Epithelial cell of proximal tubule (primary cell): ENCODE data around the gene SLC24A3. TPM values are rescaled to one million over a fixed set of nuclear protein-coding genes. Genes with fewer than 3 reads are reported as not detected.

ENCODE experiments used
- DNase-seq: peaks from one replicate; pipeline ENCODE4 v3.0.0-alpha.2; 2011; ENCODE audit warnings: low read depth
- H3K4me3 ChIP-seq: 2 replicates; pipeline ENCODE4 v1.5.1; 2011; ENCODE audit warnings: low read depth, mild to moderate bottlenecking, low read length
- CTCF ChIP-seq: conservative IDR thresholded peaks from 2 replicates; pipeline ENCODE4 v1.5.1; 2012; ENCODE audit warnings: low read depth, mild to moderate bottlenecking, low read length
- total RNA-seq: library from RNA; depleted of rRNA; stranded (reverse); fragments of >200 nt; gene quantifications from 2 replicates; pipeline ENCODE4 v1.2.3, GENCODE V29; 2015

SLC24A3 gene
- total RNA-seq, 1 donor from 2014 or later = not detected

DNA sequence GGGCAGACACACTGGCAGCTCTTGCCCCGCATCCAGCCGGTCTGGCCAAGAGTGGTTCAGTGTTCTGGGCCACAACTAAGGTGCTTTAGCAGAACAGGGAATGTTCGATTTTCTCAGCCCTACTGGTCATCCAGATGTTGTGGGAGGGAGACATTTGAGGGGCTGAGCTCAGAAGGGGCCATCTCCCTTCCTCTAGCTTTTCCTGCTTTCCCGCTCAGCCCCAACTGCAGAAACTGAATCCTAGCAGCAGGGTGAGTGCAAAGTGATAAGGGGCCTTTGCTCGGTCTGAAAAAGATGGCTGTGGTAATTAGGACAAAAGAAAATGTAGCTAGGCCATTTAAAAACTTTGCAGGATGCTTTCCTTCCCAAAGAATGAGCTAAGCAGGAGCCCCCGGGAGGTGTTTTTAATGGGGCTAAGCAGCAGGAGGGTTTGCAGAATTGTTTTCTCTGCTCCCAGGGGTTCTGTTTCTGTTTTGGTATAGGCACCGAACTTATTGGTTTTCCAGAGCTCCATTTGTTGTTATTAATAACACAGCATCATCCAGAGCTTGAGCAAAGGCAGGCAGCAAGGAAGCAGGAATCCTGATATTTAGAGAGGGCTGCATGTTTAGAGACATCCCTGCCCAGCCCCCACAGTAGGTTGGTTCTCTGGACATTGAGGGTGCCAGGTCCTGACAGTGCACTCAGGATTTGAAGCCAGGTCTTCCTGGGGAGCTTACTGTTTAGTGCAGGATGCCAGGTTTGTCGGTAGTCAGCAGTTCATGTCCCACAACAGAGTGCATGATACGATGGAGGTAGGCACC is 210.9 kb downstream of the SLC24A3 start:
- DNase-seq = no peak
- TF ChIP-seq CTCF = no peak
- no peak overlapping the region for H3K4me3 ChIP-seq

DNA sequence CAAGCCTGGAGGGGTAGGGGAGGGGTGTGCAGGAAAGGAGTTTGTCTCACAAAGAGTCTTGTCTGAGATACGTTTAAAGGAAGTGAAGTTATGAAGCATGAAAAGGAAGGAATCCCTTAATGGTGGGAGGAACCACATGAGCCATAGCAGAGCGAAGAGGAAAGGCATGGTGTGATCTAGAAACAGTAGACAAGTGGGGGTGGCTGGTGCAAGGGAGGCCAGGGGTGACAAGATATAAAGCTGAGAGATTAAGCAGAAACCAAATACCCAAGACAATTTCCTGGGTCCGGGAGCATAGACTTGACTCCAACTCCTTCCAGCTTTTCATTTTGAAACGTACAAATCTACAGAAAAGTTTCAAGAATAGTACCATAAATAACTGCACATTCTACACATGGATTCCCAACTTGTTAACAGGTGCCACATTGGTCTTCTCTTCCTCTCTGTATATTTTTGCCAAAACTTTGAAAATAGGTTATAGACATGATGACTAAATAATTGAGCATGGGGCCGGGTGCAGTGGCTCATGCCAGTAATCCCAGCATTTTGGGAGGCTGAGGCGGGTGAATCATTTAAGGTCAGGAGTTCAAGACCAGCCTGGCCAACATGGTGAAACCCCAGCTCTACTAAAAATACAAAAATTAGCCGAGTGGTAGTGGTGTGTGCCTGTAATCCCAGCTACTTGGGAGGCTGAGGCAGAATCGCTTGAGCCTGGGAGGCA is 211.6 kb downstream of the SLC24A3 start:
- no peak for DNase-seq
- TF ChIP-seq CTCF = no peak
- H3K4me3 ChIP-seq = no peak overlapping the region

- DNase-seq = no peak
- no peak for TF ChIP-seq CTCF
- H3K4me3 ChIP-seq = no peak overlapping the region
Measured at GRCh38 chr20:19426356-19426755, 213.9 kb downstream of the SLC24A3 start.

DNA sequence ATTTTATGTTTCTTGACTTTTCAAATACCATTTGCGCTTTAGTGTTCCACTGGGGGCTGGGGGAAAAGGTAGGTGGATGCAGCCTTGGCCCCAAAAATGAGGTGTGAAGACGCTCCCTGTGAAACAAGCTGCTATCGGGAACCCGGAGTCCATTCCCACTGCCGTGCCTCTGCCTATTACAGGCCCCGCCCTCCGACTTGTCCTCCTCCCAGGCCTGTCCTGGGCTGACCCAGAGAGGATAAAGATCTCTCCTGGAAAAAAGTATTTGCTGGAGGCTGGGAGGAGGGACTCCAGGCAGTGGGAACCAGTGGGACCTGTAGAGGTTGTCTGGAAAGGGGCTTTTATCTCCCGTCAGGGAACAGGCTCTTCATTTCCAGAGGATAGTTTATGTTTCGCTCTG is 215.0 kb downstream of the SLC24A3 start:
- DNase-seq = no peak
- no peak overlapping the region for H3K4me3 ChIP-seq
- TF ChIP-seq CTCF = no peak

- no peak for TF ChIP-seq CTCF
- no peak for DNase-seq
- no peak overlapping the region for H3K4me3 ChIP-seq
Measured at GRCh38 chr20:19427913-19428312, 215.5 kb downstream of the SLC24A3 start.

DNA sequence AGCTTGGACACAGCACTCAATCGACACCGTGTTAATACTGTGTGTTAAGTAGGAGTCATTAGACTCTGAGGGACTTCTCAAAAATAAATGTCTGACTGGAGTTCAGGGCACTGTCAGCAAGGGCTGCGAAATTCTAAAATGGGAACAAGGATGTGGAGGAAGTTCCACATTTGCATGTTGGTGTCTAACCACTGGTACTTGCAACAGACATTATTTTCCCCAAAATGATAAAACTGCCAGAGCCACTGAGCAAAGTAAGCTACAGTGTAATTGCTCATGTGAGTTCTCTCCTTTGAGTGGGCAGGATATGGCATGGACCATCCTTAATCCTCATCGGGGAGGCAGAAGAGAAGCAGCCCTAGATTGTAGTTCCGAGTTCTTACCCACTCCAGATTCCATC is 215.9 kb downstream of the SLC24A3 start:
- no peak for TF ChIP-seq CTCF
- no peak for DNase-seq

More for the DNA sequence above, 215.9 kb downstream of the SLC24A3 start:
- no peak overlapping the region for H3K4me3 ChIP-seq
